Transverse colon (tissue), 4 donors: Measurements from ENCODE around the gene KLHL36.

ENCODE experiments used
- EP300 ChIP-seq: sonication (generic); formaldehyde crosslinking; IDR thresholded peaks from one replicate; pipeline ENCODE4 v1.6.1; 2017; ENCODE audit warnings: antibody characterized with exemption, low read depth
- POLR2A ChIP-seq: fragments of 450-650 bp; IDR thresholded peaks from one replicate; pipeline ENCODE4 v1.6.1; 2016; ENCODE audit warnings: antibody characterized with exemption, mild to moderate bottlenecking, moderate library complexity
- POLR2AphosphoS5 ChIP-seq, 3 donors: sonication (generic); formaldehyde crosslinking; IDR thresholded peaks; one replicate each; pipeline ENCODE4 v1.6.1; 2016; ENCODE audit warnings: antibody characterized with exemption in 3 of 3
- TF ChIP-seq, protein P1 (sequence below), 5 experiments: fragments of 200-600 bp in 3 of 5; fragments of 450-650 bp in 2 of 5; sonication (generic) in 3 of 5; IDR thresholded peaks; 1 replicate in 2 of 5; 2 replicates in 3 of 5; pipeline ENCODE4 v1.5.1; 2016 to 2017; ENCODE audit warnings: antibody characterized with exemption in 5 of 5, inconsistent platforms in 3 of 5, mild to moderate bottlenecking in 2 of 5, moderate library complexity in 1 of 5

DNA sequence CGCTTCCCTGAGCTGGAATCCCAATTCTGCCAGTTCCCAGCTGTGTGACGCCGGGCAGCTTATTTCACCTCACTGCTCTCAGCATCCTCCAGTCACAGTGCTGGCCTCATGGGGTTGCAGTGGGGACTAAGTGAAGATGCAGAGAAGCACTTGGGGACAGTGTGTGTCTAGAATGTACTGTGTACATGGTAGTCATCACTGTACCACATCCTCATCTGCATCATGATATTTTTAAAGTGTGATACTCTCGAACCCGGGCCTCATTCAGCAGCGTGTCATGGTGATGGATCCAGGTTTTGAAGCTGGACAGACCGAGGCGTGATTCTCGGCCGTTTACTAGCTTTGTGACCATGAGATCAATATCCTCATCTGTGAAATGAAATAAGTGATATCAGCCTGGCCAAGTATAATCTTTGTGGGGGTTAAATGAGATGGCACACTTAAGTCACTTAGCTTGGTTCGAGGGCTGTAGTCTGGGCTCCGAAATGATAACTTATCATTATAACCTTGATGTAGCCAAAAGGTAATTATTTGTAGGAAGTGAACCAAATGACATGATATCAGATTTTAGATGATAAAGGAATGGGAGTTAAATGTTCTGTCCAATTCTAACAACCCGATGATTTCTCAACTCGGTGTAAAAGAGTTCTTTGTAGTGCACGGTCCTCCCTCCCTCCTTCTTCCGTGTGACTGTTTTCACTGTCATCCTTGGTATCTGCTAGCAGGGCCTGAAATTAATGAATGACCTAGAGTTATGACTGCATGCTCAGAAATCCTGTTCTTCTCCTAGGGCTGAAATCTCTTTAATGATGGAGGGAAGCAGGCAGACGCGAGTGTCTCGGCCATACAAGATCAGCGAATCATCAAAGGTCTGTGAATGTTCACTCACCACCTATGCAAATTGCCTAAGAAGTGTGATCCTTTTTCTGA lies 2.0 kb downstream of the KLHL36 start:
- TF ChIP-seq, protein P1, sequence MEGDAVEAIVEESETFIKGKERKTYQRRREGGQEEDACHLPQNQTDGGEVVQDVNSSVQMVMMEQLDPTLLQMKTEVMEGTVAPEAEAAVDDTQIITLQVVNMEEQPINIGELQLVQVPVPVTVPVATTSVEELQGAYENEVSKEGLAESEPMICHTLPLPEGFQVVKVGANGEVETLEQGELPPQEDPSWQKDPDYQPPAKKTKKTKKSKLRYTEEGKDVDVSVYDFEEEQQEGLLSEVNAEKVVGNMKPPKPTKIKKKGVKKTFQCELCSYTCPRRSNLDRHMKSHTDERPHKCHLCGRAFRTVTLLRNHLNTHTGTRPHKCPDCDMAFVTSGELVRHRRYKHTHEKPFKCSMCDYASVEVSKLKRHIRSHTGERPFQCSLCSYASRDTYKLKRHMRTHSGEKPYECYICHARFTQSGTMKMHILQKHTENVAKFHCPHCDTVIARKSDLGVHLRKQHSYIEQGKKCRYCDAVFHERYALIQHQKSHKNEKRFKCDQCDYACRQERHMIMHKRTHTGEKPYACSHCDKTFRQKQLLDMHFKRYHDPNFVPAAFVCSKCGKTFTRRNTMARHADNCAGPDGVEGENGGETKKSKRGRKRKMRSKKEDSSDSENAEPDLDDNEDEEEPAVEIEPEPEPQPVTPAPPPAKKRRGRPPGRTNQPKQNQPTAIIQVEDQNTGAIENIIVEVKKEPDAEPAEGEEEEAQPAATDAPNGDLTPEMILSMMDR (IDR thresholded peaks at IDR 0.05), result no peak
- no peak for TF ChIP-seq POLR2AphosphoS5 (IDR thresholded peaks at IDR 0.05)
- no peak for TF ChIP-seq EP300
- TF ChIP-seq POLR2A, result no peak
